ENCODE data around the gene ZP1.

DNA sequence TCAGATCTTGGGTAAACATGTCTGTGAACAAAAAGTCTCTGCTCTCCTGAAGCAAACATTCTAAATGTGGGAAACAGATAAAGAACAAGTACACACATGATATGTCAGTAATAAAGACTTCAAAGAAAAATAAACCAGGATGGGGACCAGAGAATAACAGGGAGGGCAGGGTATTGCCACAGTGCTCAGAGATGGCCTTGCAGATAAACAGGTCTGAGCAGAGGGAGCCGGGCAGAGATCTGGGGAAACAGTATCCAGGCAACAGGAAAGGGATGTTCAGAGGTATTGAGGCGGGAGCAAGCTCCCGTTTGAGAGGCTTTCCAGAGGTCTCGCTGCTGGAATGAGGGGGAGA, 22.5 kb upstream of the ZP1 start:
- TF ChIP-seq, protein P1, sequence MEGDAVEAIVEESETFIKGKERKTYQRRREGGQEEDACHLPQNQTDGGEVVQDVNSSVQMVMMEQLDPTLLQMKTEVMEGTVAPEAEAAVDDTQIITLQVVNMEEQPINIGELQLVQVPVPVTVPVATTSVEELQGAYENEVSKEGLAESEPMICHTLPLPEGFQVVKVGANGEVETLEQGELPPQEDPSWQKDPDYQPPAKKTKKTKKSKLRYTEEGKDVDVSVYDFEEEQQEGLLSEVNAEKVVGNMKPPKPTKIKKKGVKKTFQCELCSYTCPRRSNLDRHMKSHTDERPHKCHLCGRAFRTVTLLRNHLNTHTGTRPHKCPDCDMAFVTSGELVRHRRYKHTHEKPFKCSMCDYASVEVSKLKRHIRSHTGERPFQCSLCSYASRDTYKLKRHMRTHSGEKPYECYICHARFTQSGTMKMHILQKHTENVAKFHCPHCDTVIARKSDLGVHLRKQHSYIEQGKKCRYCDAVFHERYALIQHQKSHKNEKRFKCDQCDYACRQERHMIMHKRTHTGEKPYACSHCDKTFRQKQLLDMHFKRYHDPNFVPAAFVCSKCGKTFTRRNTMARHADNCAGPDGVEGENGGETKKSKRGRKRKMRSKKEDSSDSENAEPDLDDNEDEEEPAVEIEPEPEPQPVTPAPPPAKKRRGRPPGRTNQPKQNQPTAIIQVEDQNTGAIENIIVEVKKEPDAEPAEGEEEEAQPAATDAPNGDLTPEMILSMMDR (IDR thresholded peaks at IDR 0.05) = no peak
- TF ChIP-seq ESRRA (CRISPR knock-in tag; IDR thresholded peaks at IDR 0.05; ENCODE audit: borderline replicate concordance) = no peak
- TF ChIP-seq GRHL2 (CRISPR knock-in tag; IDR thresholded peaks at IDR 0.05; ENCODE audit: insufficient replicate concordance, severe bottlenecking) = no peak
- TF ChIP-seq, protein P2, sequence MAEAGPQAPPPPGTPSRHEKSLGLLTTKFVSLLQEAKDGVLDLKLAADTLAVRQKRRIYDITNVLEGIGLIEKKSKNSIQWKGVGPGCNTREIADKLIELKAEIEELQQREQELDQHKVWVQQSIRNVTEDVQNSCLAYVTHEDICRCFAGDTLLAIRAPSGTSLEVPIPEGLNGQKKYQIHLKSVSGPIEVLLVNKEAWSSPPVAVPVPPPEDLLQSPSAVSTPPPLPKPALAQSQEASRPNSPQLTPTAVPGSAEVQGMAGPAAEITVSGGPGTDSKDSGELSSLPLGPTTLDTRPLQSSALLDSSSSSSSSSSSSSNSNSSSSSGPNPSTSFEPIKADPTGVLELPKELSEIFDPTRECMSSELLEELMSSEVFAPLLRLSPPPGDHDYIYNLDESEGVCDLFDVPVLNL (CRISPR knock-in tag; IDR thresholded peaks at IDR 0.05; ENCODE audit: borderline replicate concordance, low read depth) = no peak
- no peak for TF ChIP-seq SMAD4 (CRISPR knock-in tag; IDR thresholded peaks at IDR 0.05)
- no peak for TF ChIP-seq MXD4 (CRISPR knock-in tag; IDR thresholded peaks at IDR 0.05; ENCODE audit: borderline replicate concordance)
- no peak for TF ChIP-seq NFYB (CRISPR knock-in tag; conservative IDR thresholded peaks at IDR 0.05; ENCODE audit: low read depth)
- no peak for TF ChIP-seq FOXK1 (CRISPR knock-in tag; IDR thresholded peaks at IDR 0.05)
- TF ChIP-seq TP53 (CRISPR knock-in tag; IDR thresholded peaks at IDR 0.05) = no peak
- TF ChIP-seq SP1 (CRISPR knock-in tag; conservative IDR thresholded peaks at IDR 0.05) = no peak
- TF ChIP-seq, protein P3, sequence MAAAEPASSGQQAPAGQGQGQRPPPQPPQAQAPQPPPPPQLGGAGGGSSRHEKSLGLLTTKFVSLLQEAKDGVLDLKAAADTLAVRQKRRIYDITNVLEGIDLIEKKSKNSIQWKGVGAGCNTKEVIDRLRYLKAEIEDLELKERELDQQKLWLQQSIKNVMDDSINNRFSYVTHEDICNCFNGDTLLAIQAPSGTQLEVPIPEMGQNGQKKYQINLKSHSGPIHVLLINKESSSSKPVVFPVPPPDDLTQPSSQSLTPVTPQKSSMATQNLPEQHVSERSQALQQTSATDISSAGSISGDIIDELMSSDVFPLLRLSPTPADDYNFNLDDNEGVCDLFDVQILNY (CRISPR knock-in tag; IDR thresholded peaks at IDR 0.05) = no peak
- TF ChIP-seq, protein P4, sequence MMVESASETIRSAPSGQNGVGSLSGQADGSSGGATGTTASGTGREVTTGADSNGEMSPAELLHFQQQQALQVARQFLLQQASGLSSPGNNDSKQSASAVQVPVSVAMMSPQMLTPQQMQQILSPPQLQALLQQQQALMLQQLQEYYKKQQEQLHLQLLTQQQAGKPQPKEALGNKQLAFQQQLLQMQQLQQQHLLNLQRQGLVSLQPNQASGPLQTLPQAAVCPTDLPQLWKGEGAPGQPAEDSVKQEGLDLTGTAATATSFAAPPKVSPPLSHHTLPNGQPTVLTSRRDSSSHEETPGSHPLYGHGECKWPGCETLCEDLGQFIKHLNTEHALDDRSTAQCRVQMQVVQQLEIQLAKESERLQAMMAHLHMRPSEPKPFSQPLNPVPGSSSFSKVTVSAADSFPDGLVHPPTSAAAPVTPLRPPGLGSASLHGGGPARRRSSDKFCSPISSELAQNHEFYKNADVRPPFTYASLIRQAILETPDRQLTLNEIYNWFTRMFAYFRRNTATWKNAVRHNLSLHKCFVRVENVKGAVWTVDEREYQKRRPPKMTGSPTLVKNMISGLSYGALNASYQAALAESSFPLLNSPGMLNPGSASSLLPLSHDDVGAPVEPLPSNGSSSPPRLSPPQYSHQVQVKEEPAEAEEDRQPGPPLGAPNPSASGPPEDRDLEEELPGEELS (CRISPR knock-in tag; IDR thresholded peaks at IDR 0.05) = no peak
